Measurements from ENCODE around the gene IGSF23.

DNA sequence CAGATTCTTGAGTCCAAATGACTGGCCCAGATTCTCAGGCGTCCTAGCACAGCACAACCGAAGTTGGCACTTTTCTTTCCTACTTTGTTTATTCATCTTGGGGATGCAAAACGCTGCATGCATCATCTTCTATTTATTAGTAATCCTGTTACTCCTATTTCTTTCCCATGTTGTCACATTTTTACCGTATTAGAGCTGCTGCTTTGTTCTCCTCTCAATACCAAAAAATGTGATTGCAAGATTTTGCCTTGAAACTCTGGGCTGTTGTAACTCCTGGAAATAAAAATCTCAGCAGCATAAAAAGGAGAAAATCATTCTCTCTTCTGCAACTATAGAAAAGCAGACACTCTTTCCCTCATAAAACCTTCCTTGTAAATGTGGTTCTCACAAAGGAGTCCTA, 12.9 kb upstream of the IGSF23 start:
- TF ChIP-seq POLR2AphosphoS5 (IDR thresholded peaks at IDR 0.05; ENCODE audit: low read depth, low read length) (no peak), POLR2A (IDR thresholded peaks at IDR 0.05; ENCODE audit: low read depth, low read length) (no peak), TAF1 (IDR thresholded peaks at IDR 0.05; ENCODE audit: borderline replicate concordance, low read depth, low read length) (no peak)
